MM.1S (cell line): ENCODE data around the gene METTL17.

ENCODE experiments used
- CTCF ChIP-seq: fragments of 300-600 bp; sonication (generic); IDR thresholded peaks from 2 replicates; pipeline ENCODE4 v1.5.1; 2016; ENCODE audit warnings: antibody characterized with exemption, low read length, mixed read lengths
- EZH2 ChIP-seq: fragments of 300-600 bp; sonication (generic); optimal IDR thresholded peaks from 2 replicates; pipeline ENCODE3; 2017; ENCODE audit warnings: low read depth, mild to moderate bottlenecking, antibody characterized with exemption, low read length, mixed read lengths

GRCh38 chr14:20999591-20999990 lies 9.8 kb downstream of the METTL17 start:
- TF ChIP-seq CTCF (no peak), EZH2 (no peak)
